Panc1 (cell line): ENCODE results near the gene ZCCHC7. TPM values are rescaled to one million over a fixed set of nuclear protein-coding genes. Genes with fewer than 3 reads are reported as not detected.

Experiments
- ATAC-seq: fragments of 200-7000 bp; cut with Tn5 transposase; 2 replicates; pipeline ENCODE4 v1.9.1; 2020; ENCODE audit warnings: mild to moderate bottlenecking, moderate library complexity
- BruUV-seq: library from RNA; stranded (reverse); fragments of 400-500 nt; replicated peaks from 2 replicates; lab custom pipeline; 2021; lab: Mats Ljungman, UMichigan
- CTCF ChIA-PET: fragments of 300-600 bp; sonication (Branson Sonifier 250); formaldehyde crosslinking; loops from one replicate; lab custom pipeline; 2022; ENCODE audit warnings: antibody characterized with exemption; lab: Charles Lee
- POLR2A ChIA-PET: fragments of 300-600 bp; sonication (Branson Sonifier 250); formaldehyde crosslinking; loops from one replicate; lab custom pipeline; 2022; ENCODE audit warnings: antibody characterized with exemption; lab: Charles Lee
- DNase-seq: peaks from one replicate; pipeline ENCODE4 v3.0.0-alpha.2; 2010; ENCODE audit warnings: low read depth, low spot score
- H3K27ac ChIP-seq: 2 replicates; pipeline ENCODE4 v1.5.1; 2011; ENCODE audit warnings: mild to moderate bottlenecking, low read length, inconsistent platforms
- H3K27me3 ChIP-seq: fragments of 200-500 bp; sonication (Bioruptor generic); 2 replicates; pipeline ENCODE4 v1.6.0; 2014; ENCODE audit warnings: low read length, inconsistent platforms; ENCODE audit not compliant: control insufficient read depth, insufficient read depth
- H3K36me3 ChIP-seq: fragments of 200-500 bp; sonication (Bioruptor generic); 2 replicates; pipeline ENCODE4 v1.5.1; 2014; ENCODE audit warnings: inconsistent platforms, mild to moderate bottlenecking, low read length, moderate library complexity; ENCODE audit not compliant: control insufficient read depth, insufficient read depth
- H3K4me1 ChIP-seq: 2 replicates; pipeline ENCODE4 v1.5.1; 2011; ENCODE audit warnings: inconsistent platforms, mild to moderate bottlenecking, low read length, moderate library complexity; ENCODE audit not compliant: control insufficient read depth, insufficient read depth
- H3K4me3 ChIP-seq, 2 experiments: 2 replicates each; pipeline ENCODE4 v1.5.1; 2011 to 2012; ENCODE audit warnings: low read depth in 2 of 2, low read length in 2 of 2, mild to moderate bottlenecking in 2 of 2, inconsistent platforms in 1 of 2, moderate library complexity in 1 of 2
- H3K9me3 ChIP-seq: fragments of 200-500 bp; sonication (Bioruptor generic); 2 replicates; pipeline ENCODE4 v1.5.1; 2014; ENCODE audit warnings: low read depth, mild to moderate bottlenecking, inconsistent platforms, low read length, moderate library complexity; ENCODE audit not compliant: control insufficient read depth, insufficient read depth
- POLR2AphosphoS5 ChIP-seq: IDR thresholded peaks from 2 replicates; pipeline ENCODE4 v1.6.1; 2012; ENCODE audit warnings: mild to moderate bottlenecking, low read depth, low read length, moderate library complexity
- REST ChIP-seq, 2 experiments: IDR thresholded peaks; 2 replicates each; pipeline ENCODE4 v1.6.1; 2011 to 2012; ENCODE audit warnings: low read depth in 2 of 2, control low read depth in 1 of 2, low read length in 1 of 2, mild to moderate bottlenecking in 1 of 2, moderate library complexity in 1 of 2; ENCODE audit not compliant: insufficient read depth in 1 of 2
- SIN3A ChIP-seq: IDR thresholded peaks from 2 replicates; pipeline ENCODE4 v1.6.1; 2012; ENCODE audit warnings: low read depth, mild to moderate bottlenecking, low read length, moderate library complexity, borderline replicate concordance; ENCODE audit not compliant: insufficient read depth
- TCF7L2 ChIP-seq: IDR thresholded peaks from 2 replicates; pipeline ENCODE4 v1.6.1; 2011; ENCODE audit warnings: mild to moderate bottlenecking, low read depth, low read length, inconsistent platforms
- in situ Hi-C: cut with HindIII; loops from 2 replicates; pipeline ENCODE4 v1.10.0; 2016; ENCODE audit warnings: low sequenced_read_pairs, low pct_unique_long_range_greater_than_20kb
- intact Hi-C: fragments of 100-400 bp; cut with micrococcal nuclease; formaldehyde crosslinking; loops from one replicate; pipeline ENCODE4 v1.10.0; 2022; ENCODE audit not compliant: unreplicated experiment
- total RNA-seq: library from RNA; stranded (reverse); gene quantifications from one replicate; pipeline ENCODE4 v1.2.1, GENCODE V29; 2021; ENCODE audit not compliant: unreplicated experiment
- TF ChIP-seq, protein P1 (sequence below): fragments of 450-650 bp; IDR thresholded peaks from 2 replicates; pipeline ENCODE4 v1.5.1; 2017; ENCODE audit warnings: mild to moderate bottlenecking

Gene ZCCHC7
- total RNA-seq, 1 experiment from 2014 or later: 43.7 TPM

GRCh38 chr9:37292896-37293295 is 172.5 kb downstream of the ZCCHC7 start:
- intact Hi-C loops: no loop called here

GRCh38 chr9:37293664-37294524 is 173.5 kb downstream of the ZCCHC7 start:
- in situ Hi-C loops: no loop called here
- Histone ChIP-seq H3K4me1 (peaks cover 12% of the 10 kb centered on the region; the same call in 1 of the 2 replicates), H3K27ac (no peak overlapping the region), H3K27me3 (no peaks in the 10 kb centered on the region), H3K9me3 (no peaks in the 10 kb centered on the region), H3K36me3 (no peaks in the 10 kb centered on the region), H3K4me3 (no peak overlapping the region)
- ChIA-PET CTCF (no interaction called here), POLR2A (interaction anchor here (0.5 to 0.6 kb wide), 2 partner anchors 267 to 297 kb away, joined by 3 to 4 read pairs; no protein-coding TSS in a partner anchor)
- BruUV-seq: no TSS peak
- intact Hi-C loops: no loop called here
- TF ChIP-seq REST (IDR thresholded peaks at IDR 0.05; ENCODE audit: insufficient read depth in 1 of 2, low read depth in 2 of 2, low read length in 1 of 2): no peak
- TF ChIP-seq SIN3A: no peak
- TF ChIP-seq POLR2AphosphoS5: no peak
- no peak for TF ChIP-seq TCF7L2
- TF ChIP-seq, protein P1, sequence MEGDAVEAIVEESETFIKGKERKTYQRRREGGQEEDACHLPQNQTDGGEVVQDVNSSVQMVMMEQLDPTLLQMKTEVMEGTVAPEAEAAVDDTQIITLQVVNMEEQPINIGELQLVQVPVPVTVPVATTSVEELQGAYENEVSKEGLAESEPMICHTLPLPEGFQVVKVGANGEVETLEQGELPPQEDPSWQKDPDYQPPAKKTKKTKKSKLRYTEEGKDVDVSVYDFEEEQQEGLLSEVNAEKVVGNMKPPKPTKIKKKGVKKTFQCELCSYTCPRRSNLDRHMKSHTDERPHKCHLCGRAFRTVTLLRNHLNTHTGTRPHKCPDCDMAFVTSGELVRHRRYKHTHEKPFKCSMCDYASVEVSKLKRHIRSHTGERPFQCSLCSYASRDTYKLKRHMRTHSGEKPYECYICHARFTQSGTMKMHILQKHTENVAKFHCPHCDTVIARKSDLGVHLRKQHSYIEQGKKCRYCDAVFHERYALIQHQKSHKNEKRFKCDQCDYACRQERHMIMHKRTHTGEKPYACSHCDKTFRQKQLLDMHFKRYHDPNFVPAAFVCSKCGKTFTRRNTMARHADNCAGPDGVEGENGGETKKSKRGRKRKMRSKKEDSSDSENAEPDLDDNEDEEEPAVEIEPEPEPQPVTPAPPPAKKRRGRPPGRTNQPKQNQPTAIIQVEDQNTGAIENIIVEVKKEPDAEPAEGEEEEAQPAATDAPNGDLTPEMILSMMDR: no peak
- no peak for ATAC-seq
- no peak for DNase-seq

More at GRCh38 chr9:37292896-37293295, 172.5 kb downstream of the ZCCHC7 start:
- ATAC-seq (no peak), DNase-seq (no peak)
- ChIA-PET POLR2A (interaction anchor here (0.6 kb wide), 1 partner anchor 296 kb away, joined by 3 read pairs; no protein-coding TSS in a partner anchor), CTCF (no interaction called here)
- in situ Hi-C loops: no loop called here
- BruUV-seq: no TSS peak
- H3K27ac ChIP-seq: no peak overlapping the region
- no peaks in the 10 kb centered on the region for H3K36me3 ChIP-seq
- peaks cover 12% of the 10 kb centered on the region; the same call in 1 of the 2 replicates for H3K4me1 ChIP-seq
- H3K4me3 ChIP-seq: no peak overlapping the region
- TF ChIP-seq SIN3A: no peak
- no peaks in the 10 kb centered on the region for H3K9me3 ChIP-seq
- H3K27me3 ChIP-seq: no peaks in the 10 kb centered on the region
